Trophoblast cell (in vitro differentiated cells and primary cell): ENCODE results near the gene CCR5AS.

Experiments used
- DNase-seq, 2 donors: peaks; one replicate each; pipeline ENCODE4 v3.0.0-alpha.2; 2016
- H2AFZ ChIP-seq: 2 replicates; pipeline ENCODE4 v1.6.1; 2013; ENCODE audit warnings: low read length, moderate library complexity, mild to moderate bottlenecking; ENCODE audit not compliant: insufficient read depth, poor library complexity
- H2AK5ac ChIP-seq: 2 replicates; pipeline ENCODE4 v1.6.1; 2013; ENCODE audit warnings: mild to moderate bottlenecking, low read length
- H2BK120ac ChIP-seq: 2 replicates; pipeline ENCODE4 v1.6.1; 2013; ENCODE audit warnings: low read length, mild to moderate bottlenecking, moderate library complexity; ENCODE audit not compliant: insufficient read depth, poor library complexity
- H2BK12ac ChIP-seq: 2 replicates; pipeline ENCODE4 v1.6.1; 2013; ENCODE audit warnings: mild to moderate bottlenecking, low read length, moderate library complexity
- H2BK5ac ChIP-seq: 2 replicates; pipeline ENCODE4 v1.6.1; 2013; ENCODE audit warnings: low read length, low read depth, moderate library complexity, mild to moderate bottlenecking; ENCODE audit not compliant: poor library complexity
- H3K14ac ChIP-seq: 2 replicates; pipeline ENCODE4 v1.6.1; 2013; ENCODE audit warnings: mild to moderate bottlenecking, low read length
- H3K18ac ChIP-seq: 2 replicates; pipeline ENCODE4 v1.6.1; 2013; ENCODE audit warnings: mild to moderate bottlenecking, low read length
- H3K23ac ChIP-seq: 2 replicates; pipeline ENCODE4 v1.6.1; 2013; ENCODE audit warnings: low read length
- H3K27ac ChIP-seq: 2 replicates; pipeline ENCODE4 v1.5.1; 2013; ENCODE audit warnings: low read depth, mild to moderate bottlenecking, inconsistent platforms, low read length, moderate library complexity
- H3K27me3 ChIP-seq: 2 replicates; pipeline ENCODE4 v1.6.1; 2013; ENCODE audit warnings: inconsistent platforms, mild to moderate bottlenecking, low read length, moderate library complexity; ENCODE audit not compliant: insufficient read depth
- H3K36me3 ChIP-seq, 2 experiments: 1 replicate in 1 of 2; 2 replicates in 1 of 2; pipeline ENCODE4 v1.6.1; 2013; ENCODE audit warnings: low read length in 2 of 2, mild to moderate bottlenecking in 2 of 2, moderate library complexity in 1 of 2; ENCODE audit not compliant: insufficient read depth in 2 of 2, control insufficient read depth in 1 of 2
- H3K4ac ChIP-seq: 2 replicates; pipeline ENCODE4 v1.6.1; 2013; ENCODE audit warnings: low read depth, mild to moderate bottlenecking, low read length, moderate library complexity
- H3K4me1 ChIP-seq, 2 experiments: 1 replicate in 1 of 2; 2 replicates in 1 of 2; pipeline ENCODE4 v1.6.1; 2013; ENCODE audit warnings: low read length in 2 of 2, mild to moderate bottlenecking in 2 of 2, moderate library complexity in 1 of 2; ENCODE audit not compliant: insufficient read depth in 2 of 2, control insufficient read depth in 1 of 2
- H3K4me2 ChIP-seq: 2 replicates; pipeline ENCODE4 v1.6.1; 2013; ENCODE audit warnings: inconsistent platforms, mild to moderate bottlenecking, low read length, moderate library complexity
- H3K4me3 ChIP-seq: 2 replicates; pipeline ENCODE4 v1.5.1; 2013; ENCODE audit warnings: mild to moderate bottlenecking, low read depth, low read length, inconsistent platforms
- H3K79me1 ChIP-seq: one replicate; pipeline ENCODE4 v1.6.1; 2013; ENCODE audit warnings: low read length
- H3K79me2 ChIP-seq: 2 replicates; pipeline ENCODE4 v1.6.1; 2013; ENCODE audit warnings: low read length, mild to moderate bottlenecking; ENCODE audit not compliant: control insufficient read depth, insufficient read depth, poor library complexity
- H3K9ac ChIP-seq: 2 replicates; pipeline ENCODE4 v1.6.1; 2013; ENCODE audit warnings: mild to moderate bottlenecking, low read length
- H3K9me3 ChIP-seq: 2 replicates; pipeline ENCODE4 v1.6.1; 2013; ENCODE audit warnings: low read depth, mild to moderate bottlenecking, control low read depth, inconsistent platforms, low read length; ENCODE audit not compliant: insufficient read depth
- H4K12ac ChIP-seq: 2 replicates; pipeline ENCODE4 v1.6.1; 2013; ENCODE audit warnings: low read depth, mild to moderate bottlenecking, low read length, moderate library complexity
- H4K8ac ChIP-seq: 2 replicates; pipeline ENCODE4 v1.6.1; 2013; ENCODE audit warnings: low read depth, mild to moderate bottlenecking, low read length, moderate library complexity
- H4K91ac ChIP-seq: one replicate; pipeline ENCODE4 v1.6.1; 2013; ENCODE audit warnings: low read depth, mild to moderate bottlenecking, low read length, moderate library complexity
- WGBS: extraction: QIAGEN DNeasy Blood & Tissue Kit; methylation state at CpG from one replicate; pipeline ENCODE4 v1.1.7; 2013; ENCODE audit warnings: missing lambda C conversion rate; ENCODE audit not compliant: insufficient read length, insufficient coverage; ENCODE audit errors: extremely low coverage; 5-methylcytosine and 5-hydroxymethylcytosine counted together

The CCR5AS gene

GRCh38 chr3:46368569-46368968 is 38.3 kb downstream of the CCR5AS start:
- Histone ChIP-seq H4K12ac (no peak overlapping the region), H2BK12ac (no peak overlapping the region), H3K4ac (no peak overlapping the region), H2BK5ac (no peak overlapping the region), H3K9me3 (no peaks in the 10 kb centered on the region), H3K36me3 (no peaks in the 10 kb centered on the region), H3K4me1 (no peaks in the 10 kb centered on the region), H3K23ac (no peak overlapping the region), H4K91ac (no peak overlapping the region), H3K4me2 (no peak overlapping the region), H2AFZ (no peak overlapping the region), H3K4me3 (no peak overlapping the region), H2AK5ac (no peak overlapping the region), H3K9ac (no peak overlapping the region), H3K79me1 (no peaks in the 10 kb centered on the region), H2BK120ac (no peak overlapping the region), H3K14ac (no peak overlapping the region), H3K27ac (no peak overlapping the region), H3K18ac (no peak overlapping the region), H3K27me3 (no peaks in the 10 kb centered on the region), H4K8ac (no peak overlapping the region), H3K79me2 (no peaks in the 10 kb centered on the region)
- DNase-seq = peak; percentile 69 to 71
- no CpG with 5 or more reads among the region's 7 CpGs for WGBS

GRCh38 chr3:46367811-46368210 is 39.1 kb downstream of the CCR5AS start:
- H3K23ac ChIP-seq = no peak overlapping the region
- no peak overlapping the region for H2BK5ac ChIP-seq
- H4K8ac ChIP-seq = no peak overlapping the region
- no peaks in the 10 kb centered on the region for H3K36me3 ChIP-seq
- no peak overlapping the region for H3K27ac ChIP-seq
- H3K18ac ChIP-seq = no peak overlapping the region
- H2AFZ ChIP-seq = no peak overlapping the region
- H3K27me3 ChIP-seq = no peaks in the 10 kb centered on the region
- no peak overlapping the region for H4K12ac ChIP-seq
- H2AK5ac ChIP-seq = no peak overlapping the region
- WGBS = no CpG with 5 or more reads among the region's 5 CpGs
- no peak overlapping the region for H3K9ac ChIP-seq
- no peaks in the 10 kb centered on the region for H3K79me1 ChIP-seq
- H3K79me2 ChIP-seq = no peaks in the 10 kb centered on the region
- H3K4me1 ChIP-seq = no peaks in the 10 kb centered on the region
- no peak overlapping the region for H3K4me3 ChIP-seq
- no peak for DNase-seq
- no peak overlapping the region for H2BK12ac ChIP-seq
- H2BK120ac ChIP-seq = no peak overlapping the region
- H4K91ac ChIP-seq = no peak overlapping the region
- H3K4ac ChIP-seq = no peak overlapping the region
- H3K9me3 ChIP-seq = no peaks in the 10 kb centered on the region
- no peak overlapping the region for H3K14ac ChIP-seq
- H3K4me2 ChIP-seq = no peak overlapping the region

GRCh38 chr3:46365737-46366524 is 40.9 kb downstream of the CCR5AS start:
- H3K27ac ChIP-seq = no peak overlapping the region
- H3K36me3 ChIP-seq = no peaks in the 10 kb centered on the region
- no peak overlapping the region for H3K4me2 ChIP-seq
- no peak overlapping the region for H2BK120ac ChIP-seq
- no peak overlapping the region for H2BK5ac ChIP-seq
- no peaks in the 10 kb centered on the region for H3K27me3 ChIP-seq
- no peak overlapping the region for H4K91ac ChIP-seq
- no peaks in the 10 kb centered on the region for H3K79me1 ChIP-seq
- no peak overlapping the region for H3K4me3 ChIP-seq
- H3K14ac ChIP-seq = no peak overlapping the region
- H2AFZ ChIP-seq = no peak overlapping the region
- no peak overlapping the region for H4K8ac ChIP-seq
- no peaks in the 10 kb centered on the region for H3K9me3 ChIP-seq
- H3K23ac ChIP-seq = no peak overlapping the region
- no CpG with 5 or more reads among the region's 5 CpGs for WGBS
- H3K9ac ChIP-seq = no peak overlapping the region
- no peaks in the 10 kb centered on the region for H3K79me2 ChIP-seq
- peaks cover 0 to 2% of the 10 kb centered on the region in 2 experiments for H3K4me1 ChIP-seq
- no peak overlapping the region for H2AK5ac ChIP-seq
- H4K12ac ChIP-seq = no peak overlapping the region
- H3K18ac ChIP-seq = no peak overlapping the region
- H2BK12ac ChIP-seq = no peak overlapping the region
- DNase-seq = no peak
- no peak overlapping the region for H3K4ac ChIP-seq

- H3K4me1 ChIP-seq = peaks cover 0 to 2% of the 10 kb centered on the region in 2 experiments
- H4K12ac ChIP-seq = no peak overlapping the region
- H3K4me2 ChIP-seq = no peak overlapping the region
- no peak overlapping the region for H3K14ac ChIP-seq
- no peak overlapping the region for H2AK5ac ChIP-seq
- H3K18ac ChIP-seq = no peak overlapping the region
- H2AFZ ChIP-seq = no peak overlapping the region
- no peak overlapping the region for H3K4me3 ChIP-seq
- no peak overlapping the region for H3K4ac ChIP-seq
- H3K9ac ChIP-seq = no peak overlapping the region
- DNase-seq = no peak
- H3K79me2 ChIP-seq = no peaks in the 10 kb centered on the region
- no CpG with 5 or more reads among the region's 4 CpGs for WGBS
- H3K9me3 ChIP-seq = no peaks in the 10 kb centered on the region
- no peak overlapping the region for H2BK5ac ChIP-seq
- H3K36me3 ChIP-seq = no peaks in the 10 kb centered on the region
- no peak overlapping the region for H4K8ac ChIP-seq
- H3K23ac ChIP-seq = no peak overlapping the region
- H3K27ac ChIP-seq = no peak overlapping the region
- H4K91ac ChIP-seq = no peak overlapping the region
- no peak overlapping the region for H2BK120ac ChIP-seq
- no peak overlapping the region for H2BK12ac ChIP-seq
- no peaks in the 10 kb centered on the region for H3K27me3 ChIP-seq
- no peaks in the 10 kb centered on the region for H3K79me1 ChIP-seq
Measured at GRCh38 chr3:46365041-46365440, 41.8 kb downstream of the CCR5AS start.
